NCI-H446 (cell line): ENCODE measurements around the gene DTL.
A peak's percentile ranks its signal among the peaks of the same experiment; 100 is the strongest.

Source experiments
- DNase-seq, 2 experiments: peaks; one replicate each; lab custom pipeline; 2025; lab: John Stamatoyannopoulos, UW

The DTL gene

GRCh38 chr1:212037900-212038299 is 2.4 kb downstream of the DTL start:
- no peak for DNase-seq

GRCh38 chr1:212039622-212040021 is 4.1 kb downstream of the DTL start:
- DNase-seq, result no peak

DNA sequence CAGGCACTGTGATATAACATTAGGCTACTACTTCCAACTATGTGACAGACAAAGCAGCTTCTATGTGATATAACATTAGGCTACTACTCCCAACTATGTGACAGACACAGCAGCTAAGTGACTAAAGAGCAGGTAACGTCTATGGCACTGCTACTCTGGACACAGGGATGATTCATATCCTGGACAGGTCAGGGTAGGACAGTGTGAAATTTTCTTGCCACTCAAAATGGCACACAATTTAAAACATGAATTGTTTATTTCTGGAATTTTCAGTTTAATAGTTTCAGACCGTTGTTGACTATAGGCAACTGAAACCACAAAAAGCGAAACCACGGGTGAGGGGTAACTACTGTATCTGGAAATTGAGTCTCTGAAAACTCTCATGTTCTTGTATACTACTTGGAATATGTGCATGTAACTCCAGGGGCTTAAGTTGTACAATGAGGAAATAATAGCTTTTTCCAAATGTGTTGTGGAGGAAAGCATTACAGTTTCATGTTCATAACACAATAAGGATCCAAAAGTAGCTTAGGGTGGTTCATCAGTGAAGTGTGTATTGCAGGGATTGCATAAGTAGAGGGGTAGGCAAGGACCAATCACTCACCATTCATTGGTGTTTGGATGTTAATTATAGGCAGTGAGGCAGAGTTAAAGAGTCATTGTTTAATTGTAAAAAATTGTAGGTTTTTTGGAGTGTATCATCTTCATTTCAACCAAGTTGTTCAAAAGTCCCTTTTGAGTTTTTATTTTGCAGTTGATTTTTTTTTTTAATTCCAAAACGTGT is 5.3 kb downstream of the DTL start:
- no peak for DNase-seq

DNA sequence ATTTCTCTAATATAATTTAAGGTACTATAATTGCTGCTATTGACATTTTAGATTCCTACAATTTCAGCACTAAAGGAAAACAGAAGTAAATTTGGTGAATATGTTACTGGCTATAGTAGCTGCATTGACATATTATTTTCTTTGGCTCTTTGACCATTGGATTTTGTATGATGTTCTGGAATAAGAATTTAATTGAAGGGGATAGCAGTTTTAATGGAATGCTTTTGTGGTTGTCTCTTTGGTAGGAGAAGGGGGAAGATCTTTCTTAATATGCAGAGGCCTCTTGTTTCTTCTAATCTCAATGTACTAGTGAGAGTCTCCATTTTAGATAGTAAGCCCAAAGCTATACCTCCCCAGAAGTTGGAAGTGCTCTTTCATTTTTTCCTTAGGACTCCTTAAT is 6.9 kb downstream of the DTL start:
- DNase-seq, result no peak

- DNase-seq, result no peak
Observed at GRCh38 chr1:212044851-212045250, 9.3 kb downstream of the DTL start.

- no peak for DNase-seq
Observed at GRCh38 chr1:212045981-212046380, 10.4 kb downstream of the DTL start.

DNA sequence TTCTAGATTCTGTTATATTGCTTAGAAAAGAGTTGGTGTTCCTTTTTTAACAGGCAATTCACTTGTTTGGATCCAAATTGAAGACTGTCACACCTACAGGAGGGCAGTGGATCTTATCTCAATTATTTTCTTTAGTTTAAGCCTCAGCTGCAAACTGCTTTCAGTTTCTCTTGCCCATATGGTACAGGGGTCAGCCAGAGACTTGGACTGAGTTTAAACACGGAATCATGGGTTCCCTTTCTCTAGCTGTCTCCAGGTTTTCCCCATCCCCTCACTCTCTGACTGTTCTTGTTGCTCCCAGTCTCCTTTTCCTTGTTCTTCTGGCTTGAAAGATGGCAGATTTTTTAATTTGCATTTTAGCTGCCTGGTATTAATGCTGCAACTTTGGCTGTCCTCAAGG is 18.4 kb downstream of the DTL start:
- DNase-seq, result no peak

- no peak for DNase-seq
Observed at GRCh38 chr1:212055333-212055732, 19.8 kb downstream of the DTL start.

- peak in 1 of 2 experiments; percentile 20 for DNase-seq
Observed at GRCh38 chr1:212060632-212061472, 25.3 kb downstream of the DTL start.

GRCh38 chr1:212062832-212063438 is 27.4 kb downstream of the DTL start:
- peak in 1 of 2 experiments; percentile 77 for DNase-seq

GRCh38 chr1:212067787-212068186 is 32.2 kb downstream of the DTL start:
- DNase-seq, result no peak

- peak in 1 of 2 experiments; percentile 42 for DNase-seq
Observed at GRCh38 chr1:212070720-212071302, 35.3 kb downstream of the DTL start.

DNA sequence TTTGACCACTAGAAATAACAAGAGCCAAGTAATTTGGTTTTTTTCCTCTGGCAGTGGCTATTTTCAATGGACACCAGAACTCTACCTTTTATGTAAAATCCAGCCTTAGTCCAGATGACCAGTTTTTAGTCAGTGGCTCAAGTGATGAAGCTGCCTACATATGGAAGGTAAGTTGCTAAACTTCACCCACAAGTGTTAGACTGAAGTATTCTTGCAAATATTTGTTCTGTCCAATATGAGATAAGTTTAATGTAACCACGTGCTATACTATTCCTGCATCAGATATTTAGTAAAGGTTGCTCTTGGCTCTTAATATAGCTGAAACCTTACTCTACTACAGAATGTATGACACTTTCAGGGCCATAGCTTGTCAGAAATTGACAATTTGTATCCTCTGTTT is 36.5 kb downstream of the DTL start:
- no peak for DNase-seq

GRCh38 chr1:212073490-212073889 is 37.9 kb downstream of the DTL start:
- DNase-seq, result no peak

GRCh38 chr1:212074313-212074712 is 38.8 kb downstream of the DTL start:
- DNase-seq, result no peak

- no peak for DNase-seq
Observed at GRCh38 chr1:212074856-212075255, 39.3 kb downstream of the DTL start.

DNA sequence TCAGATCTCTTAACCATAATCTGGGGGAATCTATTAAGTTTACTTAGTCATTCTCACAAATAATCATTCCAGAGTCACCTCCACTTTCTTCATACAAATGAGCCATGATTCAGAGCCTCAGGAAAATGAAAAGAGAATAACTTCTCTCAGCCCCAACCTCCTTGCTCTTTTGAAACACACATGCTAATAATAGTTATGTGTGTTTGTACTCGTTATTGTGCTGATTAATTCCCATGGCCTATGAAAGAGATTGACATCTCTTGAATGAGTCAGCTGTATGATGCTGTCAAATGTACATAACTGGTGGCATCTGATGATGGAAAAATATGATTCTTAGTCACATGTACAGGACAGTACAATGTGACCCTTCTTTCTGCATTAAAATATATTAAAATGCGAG is 41.5 kb downstream of the DTL start:
- no peak for DNase-seq

GRCh38 chr1:212078826-212079225 is 43.3 kb downstream of the DTL start:
- DNase-seq, result no peak

DNA sequence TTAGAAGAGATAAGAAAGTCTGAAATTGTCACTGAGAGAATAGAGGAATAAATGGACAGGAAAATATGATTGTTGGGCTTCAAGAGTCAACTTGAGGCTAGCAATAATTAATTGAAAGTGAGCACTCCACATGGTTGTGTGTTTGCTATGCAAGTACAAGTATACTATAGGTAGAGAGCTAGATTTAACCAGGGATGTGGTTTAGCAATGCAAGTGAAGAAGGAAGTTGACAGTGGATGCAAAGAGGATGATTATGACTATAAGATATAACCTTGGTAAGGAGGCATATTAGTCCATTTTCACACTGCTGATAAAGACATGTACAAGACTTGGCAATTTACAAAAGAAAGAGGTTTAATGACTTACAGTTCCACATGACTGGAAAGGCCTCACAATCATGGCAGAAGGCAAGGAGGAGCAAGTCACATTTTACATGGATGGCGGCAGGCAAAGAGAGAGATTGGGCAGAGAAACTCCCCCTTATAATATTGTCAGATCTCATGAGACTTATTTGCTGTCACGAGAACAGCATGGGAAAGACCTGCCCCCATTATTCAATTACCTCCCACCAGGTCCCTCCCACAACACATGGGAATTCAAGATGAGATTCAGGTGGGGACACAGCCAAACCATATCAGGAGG is 47.3 kb downstream of the DTL start:
- DNase-seq, result no peak

- no peak for DNase-seq
Observed at GRCh38 chr1:212089560-212090163, 54.1 kb downstream of the DTL start.

DNA sequence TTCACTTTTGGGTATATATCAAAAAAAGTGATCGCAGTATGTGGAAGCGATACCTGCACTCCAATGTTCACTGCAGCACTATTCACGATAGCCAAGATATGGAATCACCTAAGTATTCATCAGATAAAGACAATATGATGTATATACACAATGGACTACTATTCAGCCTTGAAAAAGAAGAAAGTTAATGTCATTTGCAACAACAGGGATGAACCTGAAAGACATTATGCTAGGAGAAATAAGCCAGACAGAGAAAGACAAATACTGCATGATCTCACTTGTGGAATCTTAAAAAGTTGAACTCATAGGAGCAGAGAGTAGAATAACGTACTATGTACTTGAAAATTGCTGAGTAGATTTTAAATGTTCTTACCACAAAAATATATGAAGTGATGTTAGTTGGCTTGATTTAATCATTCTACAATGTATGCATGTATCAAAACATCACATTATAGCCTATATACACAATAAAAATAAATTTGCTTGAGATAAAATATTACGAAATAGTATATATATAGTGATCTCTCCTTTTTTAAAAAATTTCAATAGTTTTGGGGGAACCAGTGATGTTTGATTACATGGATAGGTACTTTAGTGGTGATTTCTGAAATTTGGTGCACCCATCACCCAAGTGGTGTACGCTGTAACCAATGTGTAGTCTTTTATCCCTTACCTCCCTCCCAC is 56.0 kb downstream of the DTL start:
- DNase-seq, result no peak
